ENCODE results near the gene ADGRD2.

GRCh38 chr9:124469011-124469832, 19.0 kb downstream of the ADGRD2 start:
- TF ChIP-seq CTCF (IDR thresholded peaks at IDR 0.05) (no peak), CEBPB (IDR thresholded peaks at IDR 0.05) (no peak), POLR2A (IDR thresholded peaks at IDR 0.05; ENCODE audit: low read length) (no peak), REST (IDR thresholded peaks at IDR 0.05) (no peak), CBX2 (IDR thresholded peaks at IDR 0.05; ENCODE audit: borderline replicate concordance, low read depth) (no peak)
